WI38 (cell line): ENCODE results near the gene AP1G2.

Experiments used
- H3K4me3 ChIP-seq: 2 replicates; pipeline ENCODE4 v1.5.1; 2011; ENCODE audit warnings: low read depth, mild to moderate bottlenecking, control low read depth, low read length
- TF ChIP-seq, protein P1 (sequence below): IDR thresholded peaks from 2 replicates; pipeline ENCODE4 v1.5.1; 2012; ENCODE audit warnings: low read depth, mild to moderate bottlenecking, control low read depth, low read length

AP1G2 gene

GRCh38 chr14:23573384-23574015 is 5.9 kb upstream of the AP1G2 start:
- TF ChIP-seq, protein P1, sequence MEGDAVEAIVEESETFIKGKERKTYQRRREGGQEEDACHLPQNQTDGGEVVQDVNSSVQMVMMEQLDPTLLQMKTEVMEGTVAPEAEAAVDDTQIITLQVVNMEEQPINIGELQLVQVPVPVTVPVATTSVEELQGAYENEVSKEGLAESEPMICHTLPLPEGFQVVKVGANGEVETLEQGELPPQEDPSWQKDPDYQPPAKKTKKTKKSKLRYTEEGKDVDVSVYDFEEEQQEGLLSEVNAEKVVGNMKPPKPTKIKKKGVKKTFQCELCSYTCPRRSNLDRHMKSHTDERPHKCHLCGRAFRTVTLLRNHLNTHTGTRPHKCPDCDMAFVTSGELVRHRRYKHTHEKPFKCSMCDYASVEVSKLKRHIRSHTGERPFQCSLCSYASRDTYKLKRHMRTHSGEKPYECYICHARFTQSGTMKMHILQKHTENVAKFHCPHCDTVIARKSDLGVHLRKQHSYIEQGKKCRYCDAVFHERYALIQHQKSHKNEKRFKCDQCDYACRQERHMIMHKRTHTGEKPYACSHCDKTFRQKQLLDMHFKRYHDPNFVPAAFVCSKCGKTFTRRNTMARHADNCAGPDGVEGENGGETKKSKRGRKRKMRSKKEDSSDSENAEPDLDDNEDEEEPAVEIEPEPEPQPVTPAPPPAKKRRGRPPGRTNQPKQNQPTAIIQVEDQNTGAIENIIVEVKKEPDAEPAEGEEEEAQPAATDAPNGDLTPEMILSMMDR, result no peak

GRCh38 chr14:23572836-23573235 is 5.2 kb upstream of the AP1G2 start:
- no peak overlapping the region for H3K4me3 ChIP-seq
- TF ChIP-seq, protein P1, result no peak

More at GRCh38 chr14:23573384-23574015, 5.9 kb upstream of the AP1G2 start:
- no peak overlapping the region for H3K4me3 ChIP-seq

DNA sequence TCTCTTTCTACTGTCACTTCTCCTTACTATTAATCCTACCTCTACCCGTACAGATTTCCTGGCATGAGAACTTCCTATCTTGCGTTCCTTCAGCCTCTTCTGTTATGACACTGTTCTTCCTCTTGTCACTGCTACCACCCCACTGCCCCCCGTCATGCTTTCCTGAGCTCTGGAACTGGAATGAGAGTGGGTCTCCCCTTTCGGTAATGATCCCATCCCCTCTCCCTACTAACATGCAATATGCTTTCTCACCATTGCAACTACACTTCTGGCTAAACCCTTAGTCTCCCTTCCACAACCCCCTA is 4.9 kb upstream of the AP1G2 start:
- TF ChIP-seq, protein P1, result no peak
- H3K4me3 ChIP-seq, result no peak overlapping the region

DNA sequence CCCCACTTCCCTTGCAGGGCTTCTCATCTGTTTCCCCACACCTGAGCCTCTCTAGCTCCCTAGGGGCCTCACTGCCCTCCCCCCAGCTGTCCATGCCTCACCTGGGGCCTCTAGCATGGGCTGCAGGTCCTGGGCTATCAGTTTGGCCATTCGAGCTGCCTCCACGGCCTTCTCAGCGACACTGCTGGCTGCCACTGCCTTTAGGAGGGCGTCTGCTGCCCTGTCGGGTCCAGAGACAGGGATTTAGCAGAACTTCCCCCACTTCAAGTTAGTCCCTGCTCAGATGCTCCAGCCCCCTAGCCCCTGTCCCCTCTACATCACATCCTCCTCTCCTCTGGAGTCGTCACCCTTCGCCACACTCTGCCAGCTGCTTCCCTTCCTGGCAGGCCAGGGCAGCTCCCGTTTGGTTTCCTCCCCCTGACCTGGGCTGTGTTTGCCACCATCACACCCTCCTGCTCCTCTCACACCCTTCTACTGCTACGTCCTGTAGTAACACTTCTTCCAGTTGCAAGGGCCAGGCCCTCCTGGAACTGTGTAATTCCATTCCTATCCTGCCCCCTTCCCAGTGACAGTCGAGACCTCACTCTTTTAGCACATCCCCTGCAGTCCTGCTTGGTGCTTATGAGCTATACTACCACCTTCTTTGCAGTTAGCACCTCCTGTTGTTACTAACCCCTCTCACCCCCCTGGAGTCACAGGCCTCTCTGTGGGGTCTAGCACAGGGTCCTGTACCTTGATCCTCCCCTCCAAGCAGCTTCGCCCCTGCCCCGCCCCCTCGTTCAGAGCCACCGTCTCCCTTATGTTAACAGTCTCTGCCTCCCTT is 4.3 kb upstream of the AP1G2 start:
- H3K4me3 ChIP-seq, result no peak overlapping the region
- TF ChIP-seq, protein P1, result no peak

- TF ChIP-seq, protein P1, result no peak
- H3K4me3 ChIP-seq, result no peak overlapping the region
These were observed 3.4 kb upstream of the AP1G2 start for GRCh38 chr14:23570806-23571483.

DNA sequence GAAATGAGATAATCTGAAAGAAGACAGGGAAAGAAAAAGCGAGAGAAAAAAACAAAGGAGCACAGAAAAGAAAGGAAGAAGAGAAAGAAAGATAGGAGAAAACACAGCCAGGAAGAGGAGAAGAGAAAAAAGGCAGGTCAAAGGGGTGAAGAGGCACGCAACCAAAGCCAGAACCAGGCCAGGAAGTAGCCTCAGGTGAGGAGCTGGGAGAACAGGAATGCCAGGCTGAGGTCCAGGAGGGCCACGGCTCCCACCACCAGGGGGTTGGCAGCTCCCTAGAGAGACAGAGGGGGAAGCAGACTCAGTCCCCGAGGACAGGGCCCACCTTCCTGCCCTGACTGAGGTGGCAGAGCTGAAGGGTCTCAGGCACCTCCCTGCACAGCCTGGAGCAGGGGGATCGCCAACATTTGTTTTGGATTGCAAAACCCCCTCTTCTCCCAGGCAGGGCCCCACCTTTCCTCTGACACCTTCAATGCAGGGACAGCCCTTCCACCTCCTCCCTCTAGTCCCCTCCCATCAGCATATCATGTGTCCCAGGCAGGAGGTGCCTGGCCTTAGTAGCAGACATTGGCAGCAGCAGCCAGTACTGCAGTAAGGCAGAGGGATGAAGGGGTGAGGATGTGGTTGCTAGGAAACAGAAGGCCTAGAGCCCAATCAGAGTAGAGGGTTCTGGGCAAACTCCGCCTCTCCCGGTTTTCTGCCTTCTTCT is 2.0 kb upstream of the AP1G2 start:
- H3K4me3 ChIP-seq, result no peak overlapping the region
- TF ChIP-seq, protein P1, result no peak
